ENCODE measurements around the gene HTR1A.

GRCh38 chr5:63931836-63932235 is 30.4 kb downstream of the HTR1A start:
- TF ChIP-seq CTCF (IDR thresholded peaks at IDR 0.05) = no peak
- no peak for TF ChIP-seq POLR2A (IDR thresholded peaks at IDR 0.05)
